Panc1 (cell line): ENCODE measurements around the gene CUX1. TPM values are rescaled to one million over a fixed set of nuclear protein-coding genes. Genes with fewer than 3 reads are reported as not detected.

Experiments
- ATAC-seq: fragments of 200-7000 bp; cut with Tn5 transposase; 2 replicates; pipeline ENCODE4 v1.9.1; 2020; ENCODE audit warnings: mild to moderate bottlenecking, moderate library complexity
- BruUV-seq: library from RNA; stranded (reverse); fragments of 400-500 nt; replicated peaks from 2 replicates; lab custom pipeline; 2021; lab: Mats Ljungman, UMichigan
- CTCF ChIA-PET: fragments of 300-600 bp; sonication (Branson Sonifier 250); formaldehyde crosslinking; loops from one replicate; lab custom pipeline; 2022; ENCODE audit warnings: antibody characterized with exemption; lab: Charles Lee
- POLR2A ChIA-PET: fragments of 300-600 bp; sonication (Branson Sonifier 250); formaldehyde crosslinking; loops from one replicate; lab custom pipeline; 2022; ENCODE audit warnings: antibody characterized with exemption; lab: Charles Lee
- DNase-seq: peaks from one replicate; pipeline ENCODE4 v3.0.0-alpha.2; 2010; ENCODE audit warnings: low read depth, low spot score
- H3K27ac ChIP-seq: 2 replicates; pipeline ENCODE4 v1.5.1; 2011; ENCODE audit warnings: mild to moderate bottlenecking, low read length, inconsistent platforms
- H3K27me3 ChIP-seq: fragments of 200-500 bp; sonication (Bioruptor generic); 2 replicates; pipeline ENCODE4 v1.6.0; 2014; ENCODE audit warnings: low read length, inconsistent platforms; ENCODE audit not compliant: control insufficient read depth, insufficient read depth
- H3K36me3 ChIP-seq: fragments of 200-500 bp; sonication (Bioruptor generic); 2 replicates; pipeline ENCODE4 v1.5.1; 2014; ENCODE audit warnings: inconsistent platforms, mild to moderate bottlenecking, low read length, moderate library complexity; ENCODE audit not compliant: control insufficient read depth, insufficient read depth
- H3K4me1 ChIP-seq: 2 replicates; pipeline ENCODE4 v1.5.1; 2011; ENCODE audit warnings: inconsistent platforms, mild to moderate bottlenecking, low read length, moderate library complexity; ENCODE audit not compliant: control insufficient read depth, insufficient read depth
- H3K4me3 ChIP-seq, 2 experiments: 2 replicates each; pipeline ENCODE4 v1.5.1; 2011 to 2012; ENCODE audit warnings: low read depth in 2 of 2, low read length in 2 of 2, mild to moderate bottlenecking in 2 of 2, inconsistent platforms in 1 of 2, moderate library complexity in 1 of 2
- H3K9me3 ChIP-seq: fragments of 200-500 bp; sonication (Bioruptor generic); 2 replicates; pipeline ENCODE4 v1.5.1; 2014; ENCODE audit warnings: low read depth, mild to moderate bottlenecking, inconsistent platforms, low read length, moderate library complexity; ENCODE audit not compliant: control insufficient read depth, insufficient read depth
- POLR2AphosphoS5 ChIP-seq: IDR thresholded peaks from 2 replicates; pipeline ENCODE4 v1.6.1; 2012; ENCODE audit warnings: mild to moderate bottlenecking, low read depth, low read length, moderate library complexity
- SIN3A ChIP-seq: IDR thresholded peaks from 2 replicates; pipeline ENCODE4 v1.6.1; 2012; ENCODE audit warnings: low read depth, mild to moderate bottlenecking, low read length, moderate library complexity, borderline replicate concordance; ENCODE audit not compliant: insufficient read depth
- TCF7L2 ChIP-seq: IDR thresholded peaks from 2 replicates; pipeline ENCODE4 v1.6.1; 2011; ENCODE audit warnings: mild to moderate bottlenecking, low read depth, low read length, inconsistent platforms
- in situ Hi-C: cut with HindIII; loops from 2 replicates; pipeline ENCODE4 v1.10.0; 2016; ENCODE audit warnings: low sequenced_read_pairs, low pct_unique_long_range_greater_than_20kb
- intact Hi-C: fragments of 100-400 bp; cut with micrococcal nuclease; formaldehyde crosslinking; loops from one replicate; pipeline ENCODE4 v1.10.0; 2022; ENCODE audit not compliant: unreplicated experiment
- total RNA-seq: library from RNA; stranded (reverse); gene quantifications from one replicate; pipeline ENCODE4 v1.2.1, GENCODE V29; 2021; ENCODE audit not compliant: unreplicated experiment
- TF ChIP-seq, protein P1 (sequence below): fragments of 450-650 bp; IDR thresholded peaks from 2 replicates; pipeline ENCODE4 v1.5.1; 2017; ENCODE audit warnings: mild to moderate bottlenecking
- TF ChIP-seq, protein P2 (sequence below), 2 experiments: IDR thresholded peaks; 2 replicates each; pipeline ENCODE4 v1.6.1; 2011 to 2012; ENCODE audit warnings: low read depth in 2 of 2, control low read depth in 1 of 2, low read length in 1 of 2, mild to moderate bottlenecking in 1 of 2, moderate library complexity in 1 of 2; ENCODE audit not compliant: insufficient read depth in 1 of 2

Gene CUX1
- total RNA-seq, 1 experiment from 2014 or later = 50.9 TPM

DNA sequence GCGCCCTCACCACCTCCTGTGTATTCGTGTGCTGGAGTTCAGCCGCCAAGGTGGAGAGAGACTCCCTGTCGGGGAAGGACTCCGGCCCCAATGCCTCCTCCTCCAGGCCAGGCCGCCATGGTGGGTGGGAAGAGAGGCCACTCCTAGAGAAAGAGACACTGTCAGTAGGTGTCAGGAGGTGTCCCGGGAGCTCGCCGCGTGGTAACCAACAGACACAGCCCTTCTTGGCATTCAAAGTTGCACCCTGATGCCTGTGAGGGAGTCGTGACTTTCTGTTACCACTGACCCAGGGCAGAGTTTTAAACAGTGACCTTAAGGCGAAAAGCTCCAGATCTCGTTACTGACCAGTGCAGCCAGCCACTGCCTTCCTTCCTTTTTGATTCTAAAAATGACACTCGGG lies 155.2 kb downstream of the CUX1 start:
- Histone ChIP-seq H3K36me3 (no peaks in the 10 kb centered on the region), H3K4me3 (no peak overlapping the region), H3K27me3 (no peaks in the 10 kb centered on the region), H3K27ac (no peak overlapping the region), H3K4me1 (no peaks in the 10 kb centered on the region), H3K9me3 (no peaks in the 10 kb centered on the region)
- ChIA-PET POLR2A (no interaction called here), CTCF (no interaction called here)
- in situ Hi-C loops = no loop called here
- DNase-seq (no peak), ATAC-seq (no peak)
- BruUV-seq = no TSS peak
- TF ChIP-seq TCF7L2 (no peak), POLR2AphosphoS5 (no peak), SIN3A (no peak)
- TF ChIP-seq, protein P1, sequence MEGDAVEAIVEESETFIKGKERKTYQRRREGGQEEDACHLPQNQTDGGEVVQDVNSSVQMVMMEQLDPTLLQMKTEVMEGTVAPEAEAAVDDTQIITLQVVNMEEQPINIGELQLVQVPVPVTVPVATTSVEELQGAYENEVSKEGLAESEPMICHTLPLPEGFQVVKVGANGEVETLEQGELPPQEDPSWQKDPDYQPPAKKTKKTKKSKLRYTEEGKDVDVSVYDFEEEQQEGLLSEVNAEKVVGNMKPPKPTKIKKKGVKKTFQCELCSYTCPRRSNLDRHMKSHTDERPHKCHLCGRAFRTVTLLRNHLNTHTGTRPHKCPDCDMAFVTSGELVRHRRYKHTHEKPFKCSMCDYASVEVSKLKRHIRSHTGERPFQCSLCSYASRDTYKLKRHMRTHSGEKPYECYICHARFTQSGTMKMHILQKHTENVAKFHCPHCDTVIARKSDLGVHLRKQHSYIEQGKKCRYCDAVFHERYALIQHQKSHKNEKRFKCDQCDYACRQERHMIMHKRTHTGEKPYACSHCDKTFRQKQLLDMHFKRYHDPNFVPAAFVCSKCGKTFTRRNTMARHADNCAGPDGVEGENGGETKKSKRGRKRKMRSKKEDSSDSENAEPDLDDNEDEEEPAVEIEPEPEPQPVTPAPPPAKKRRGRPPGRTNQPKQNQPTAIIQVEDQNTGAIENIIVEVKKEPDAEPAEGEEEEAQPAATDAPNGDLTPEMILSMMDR = no peak
- TF ChIP-seq, protein P2, sequence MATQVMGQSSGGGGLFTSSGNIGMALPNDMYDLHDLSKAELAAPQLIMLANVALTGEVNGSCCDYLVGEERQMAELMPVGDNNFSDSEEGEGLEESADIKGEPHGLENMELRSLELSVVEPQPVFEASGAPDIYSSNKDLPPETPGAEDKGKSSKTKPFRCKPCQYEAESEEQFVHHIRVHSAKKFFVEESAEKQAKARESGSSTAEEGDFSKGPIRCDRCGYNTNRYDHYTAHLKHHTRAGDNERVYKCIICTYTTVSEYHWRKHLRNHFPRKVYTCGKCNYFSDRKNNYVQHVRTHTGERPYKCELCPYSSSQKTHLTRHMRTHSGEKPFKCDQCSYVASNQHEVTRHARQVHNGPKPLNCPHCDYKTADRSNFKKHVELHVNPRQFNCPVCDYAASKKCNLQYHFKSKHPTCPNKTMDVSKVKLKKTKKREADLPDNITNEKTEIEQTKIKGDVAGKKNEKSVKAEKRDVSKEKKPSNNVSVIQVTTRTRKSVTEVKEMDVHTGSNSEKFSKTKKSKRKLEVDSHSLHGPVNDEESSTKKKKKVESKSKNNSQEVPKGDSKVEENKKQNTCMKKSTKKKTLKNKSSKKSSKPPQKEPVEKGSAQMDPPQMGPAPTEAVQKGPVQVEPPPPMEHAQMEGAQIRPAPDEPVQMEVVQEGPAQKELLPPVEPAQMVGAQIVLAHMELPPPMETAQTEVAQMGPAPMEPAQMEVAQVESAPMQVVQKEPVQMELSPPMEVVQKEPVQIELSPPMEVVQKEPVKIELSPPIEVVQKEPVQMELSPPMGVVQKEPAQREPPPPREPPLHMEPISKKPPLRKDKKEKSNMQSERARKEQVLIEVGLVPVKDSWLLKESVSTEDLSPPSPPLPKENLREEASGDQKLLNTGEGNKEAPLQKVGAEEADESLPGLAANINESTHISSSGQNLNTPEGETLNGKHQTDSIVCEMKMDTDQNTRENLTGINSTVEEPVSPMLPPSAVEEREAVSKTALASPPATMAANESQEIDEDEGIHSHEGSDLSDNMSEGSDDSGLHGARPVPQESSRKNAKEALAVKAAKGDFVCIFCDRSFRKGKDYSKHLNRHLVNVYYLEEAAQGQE (IDR thresholded peaks at IDR 0.05; ENCODE audit: insufficient read depth in 1 of 2, low read depth in 2 of 2, low read length in 1 of 2) = no peak
- intact Hi-C loops = no loop called here

DNA sequence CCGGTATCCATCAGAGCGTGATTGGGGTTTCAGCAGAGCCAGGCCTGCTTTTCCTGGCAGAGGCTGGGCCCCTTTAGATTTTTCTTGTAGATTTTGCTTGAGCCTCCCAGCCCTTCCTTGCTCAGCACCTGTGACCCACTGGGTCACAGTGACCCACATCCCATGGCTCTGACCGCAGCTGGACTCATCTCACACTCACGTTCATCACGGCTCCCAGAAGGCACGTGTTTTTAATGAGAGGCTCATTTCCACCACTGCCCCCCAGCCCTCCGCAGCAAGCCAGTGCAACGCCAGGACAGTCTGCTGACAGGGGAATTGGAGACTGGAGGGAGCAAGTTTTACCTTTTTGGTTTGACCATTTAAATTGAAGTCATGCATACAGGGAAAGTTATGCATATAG lies 155.7 kb downstream of the CUX1 start:
- no peaks in the 10 kb centered on the region for H3K9me3 ChIP-seq
- H3K4me3 ChIP-seq = no peak overlapping the region
- ChIA-PET CTCF (no interaction called here), POLR2A (no interaction called here)
- in situ Hi-C loops = no loop called here
- no peak overlapping the region for H3K27ac ChIP-seq
- BruUV-seq = no TSS peak
- no peaks in the 10 kb centered on the region for H3K36me3 ChIP-seq
- ATAC-seq (no peak), DNase-seq (no peak)
- TF ChIP-seq SIN3A = no peak
- TF ChIP-seq, protein P2 (IDR thresholded peaks at IDR 0.05; ENCODE audit: insufficient read depth in 1 of 2, low read depth in 2 of 2, low read length in 1 of 2) = no peak
- no peak for TF ChIP-seq POLR2AphosphoS5
- TF ChIP-seq, protein P1 = no peak
- TF ChIP-seq TCF7L2 = no peak
- H3K4me1 ChIP-seq = no peaks in the 10 kb centered on the region
- no peaks in the 10 kb centered on the region for H3K27me3 ChIP-seq
- intact Hi-C loops = no loop called here
